Middle frontal gyrus (tissue), 1 donor: Measurements from ENCODE around the gene AJUBA.
"Not testable (repeated sequence)": the region's sequence is repeated elsewhere in the genome, so short reads cannot be mapped to it uniquely, and the experiment has no call there.

Source experiments
- DNase-seq: peaks from one replicate; pipeline ENCODE4 v3.0.0-alpha.2; 2015; ENCODE audit warnings: low spot score; ENCODE audit errors: extremely low spot score

The AJUBA gene

GRCh38 chr14:23006544-23007419, 24.4 kb upstream of the AJUBA start:
- DNase-seq = peak; percentile 98

DNA sequence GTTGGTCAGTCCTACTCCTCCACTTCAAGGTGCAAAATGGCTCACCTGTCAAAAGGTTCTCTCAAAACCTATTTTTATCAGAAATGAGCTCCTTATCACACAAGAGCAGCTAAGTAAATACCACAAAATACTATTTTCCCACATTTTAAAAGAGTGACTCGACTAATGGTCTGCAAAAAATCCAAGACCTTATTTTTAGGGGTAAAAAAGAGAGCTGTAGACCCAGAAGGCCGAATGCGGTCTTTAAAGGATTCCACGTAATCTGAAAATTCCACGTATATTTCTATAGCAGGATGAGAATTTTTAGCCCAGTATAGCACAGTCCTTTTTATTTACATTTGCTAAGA, 23.8 kb upstream of the AJUBA start:
- DNase-seq = no peak

DNA sequence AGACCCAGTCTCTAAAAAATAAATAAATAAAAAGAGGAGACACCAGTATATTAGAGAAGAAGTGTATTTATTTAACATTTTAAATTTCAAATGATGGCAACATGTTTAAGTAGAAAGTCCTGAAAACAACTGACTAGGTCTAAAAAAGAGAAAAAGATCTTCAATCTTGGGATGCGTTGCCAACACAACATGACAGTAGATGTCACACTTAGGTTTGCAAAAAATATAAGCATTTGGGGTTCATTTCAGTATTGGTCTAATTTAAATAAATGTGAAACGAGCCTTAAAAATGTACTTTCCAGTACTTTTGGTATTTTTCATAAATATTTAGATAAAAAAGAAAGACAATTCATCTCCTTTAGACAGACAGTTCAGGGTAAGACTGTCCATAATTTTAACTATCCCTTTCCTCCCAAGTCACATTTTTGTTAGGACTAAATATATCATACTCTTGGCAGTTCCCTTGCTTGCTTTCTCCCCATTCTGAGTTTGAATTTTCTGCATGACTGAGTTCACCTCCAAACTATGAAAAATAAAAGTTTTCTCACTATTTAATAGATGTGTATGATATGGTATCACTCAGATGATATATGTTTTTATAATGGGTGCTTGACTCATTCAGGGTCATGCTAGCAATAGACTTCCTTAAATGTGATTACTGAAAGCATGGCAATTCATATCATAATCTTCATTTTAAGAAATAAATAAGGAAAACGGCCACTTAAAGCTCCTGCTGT, 23.3 kb upstream of the AJUBA start:
- no peak for DNase-seq

DNA sequence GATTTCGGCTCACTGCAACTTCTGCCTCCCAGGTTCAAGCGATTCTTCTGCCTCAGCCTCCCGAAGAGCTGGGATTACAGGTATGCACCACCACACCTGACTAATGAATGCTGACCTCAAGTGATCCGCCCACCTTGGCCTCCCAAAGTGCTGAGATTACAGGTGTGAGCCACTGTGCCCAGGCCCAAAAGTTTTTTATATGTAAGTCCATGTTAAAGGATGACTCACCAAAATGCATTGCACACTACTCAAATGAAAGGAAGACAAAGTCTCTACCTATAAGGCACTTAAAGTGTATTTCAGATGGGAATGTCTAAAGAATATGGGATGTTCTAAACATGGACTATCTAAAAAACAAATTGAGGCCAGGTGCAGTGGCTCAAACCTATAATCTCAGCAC, 21.9 kb upstream of the AJUBA start:
- DNase-seq = not testable (repeated sequence)

DNA sequence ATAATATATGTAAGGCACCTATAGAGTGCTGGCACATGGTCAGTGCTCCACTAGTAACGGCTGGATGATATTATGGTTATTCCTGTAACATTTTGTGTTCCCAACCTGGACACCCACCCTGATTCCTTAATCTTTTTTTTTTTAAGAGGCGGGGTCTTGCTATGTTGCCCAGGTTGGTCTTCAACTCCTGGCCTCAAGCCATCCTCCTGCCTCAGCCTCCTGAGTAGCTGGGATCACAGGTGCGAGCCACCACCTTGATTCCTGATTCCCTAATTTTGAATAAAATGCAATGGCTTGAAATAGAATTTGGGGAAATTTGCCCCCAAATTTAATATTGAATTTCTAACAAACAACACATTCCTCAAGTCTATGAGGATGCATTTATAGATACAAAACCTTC, 20.2 kb upstream of the AJUBA start:
- DNase-seq = no peak

GRCh38 chr14:23000860-23001259, 18.5 kb upstream of the AJUBA start:
- DNase-seq = no peak

- no peak for DNase-seq
Measured at GRCh38 chr14:22998329-22999012, 16.1 kb upstream of the AJUBA start.

DNA sequence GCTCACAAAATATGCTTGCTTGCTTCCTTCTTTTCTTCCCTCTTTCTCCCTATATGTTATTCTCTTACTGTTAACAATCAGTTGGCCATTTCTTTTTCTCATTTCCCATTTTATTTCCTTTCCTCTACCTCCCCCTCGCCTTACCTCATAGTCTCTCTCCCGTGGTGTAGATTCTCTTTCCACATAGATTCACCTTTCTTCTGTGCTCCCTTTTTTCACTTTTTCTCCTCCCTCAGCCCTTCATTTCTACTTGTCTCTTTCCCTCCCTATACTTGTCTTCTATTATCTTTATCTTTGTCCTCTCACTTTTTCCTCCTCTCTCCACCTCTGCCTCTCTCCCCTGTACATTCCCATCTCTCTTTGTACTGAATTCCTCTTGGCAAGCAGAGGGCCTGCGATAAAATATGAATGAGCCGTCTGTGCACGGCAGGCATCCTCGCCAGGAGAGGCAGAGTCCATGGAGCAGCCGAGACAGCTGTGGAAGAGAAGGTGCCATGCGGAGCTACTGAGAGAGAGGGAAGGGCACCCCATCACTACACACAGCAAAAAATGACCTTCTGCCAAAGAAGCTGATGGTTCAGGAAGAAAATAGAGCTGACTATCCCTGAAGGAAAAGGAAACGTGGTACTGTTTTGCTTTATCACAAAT, 15.4 kb upstream of the AJUBA start:
- DNase-seq = no peak

DNA sequence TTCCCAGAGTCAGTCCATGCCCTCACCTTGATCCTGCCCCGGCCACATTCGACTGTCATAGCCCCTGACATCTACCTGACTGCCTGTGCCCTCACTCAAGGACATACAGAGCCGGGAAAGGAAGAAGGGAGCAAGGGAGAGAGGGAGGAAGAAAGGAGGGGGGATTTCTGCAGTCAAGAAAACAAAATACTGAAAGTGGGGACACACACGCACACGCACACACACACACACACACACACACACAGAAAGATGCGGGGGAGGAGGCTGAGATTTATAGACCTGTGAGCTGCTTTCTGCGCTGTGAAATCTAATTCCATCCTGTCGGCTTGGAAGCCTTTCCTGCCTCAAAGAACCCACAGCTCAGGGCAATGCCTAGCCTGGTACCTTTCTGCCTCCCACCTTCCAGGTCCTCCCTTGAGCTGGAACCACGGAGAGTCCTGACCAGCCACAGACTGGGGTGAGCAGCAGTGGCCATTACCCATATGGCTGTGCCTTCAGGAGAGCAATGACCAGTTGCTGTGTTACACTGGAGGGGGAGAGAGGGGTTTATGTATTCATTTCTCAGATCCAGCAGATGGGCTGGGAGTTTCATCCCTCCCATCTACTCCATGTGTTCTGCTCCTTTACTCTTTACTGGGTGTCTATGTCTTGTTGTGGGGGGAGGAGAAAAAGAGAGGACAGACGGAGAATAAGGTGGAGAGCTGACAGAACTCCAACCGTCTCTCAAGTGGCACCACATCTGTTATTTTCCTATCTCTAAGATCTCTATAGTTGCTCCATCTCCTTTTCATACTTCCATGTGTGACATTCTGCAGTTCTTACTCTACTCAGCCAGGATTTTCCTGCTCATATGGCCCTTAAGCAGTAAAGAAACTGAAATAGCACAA, 14.7 kb upstream of the AJUBA start:
- DNase-seq = no peak

DNA sequence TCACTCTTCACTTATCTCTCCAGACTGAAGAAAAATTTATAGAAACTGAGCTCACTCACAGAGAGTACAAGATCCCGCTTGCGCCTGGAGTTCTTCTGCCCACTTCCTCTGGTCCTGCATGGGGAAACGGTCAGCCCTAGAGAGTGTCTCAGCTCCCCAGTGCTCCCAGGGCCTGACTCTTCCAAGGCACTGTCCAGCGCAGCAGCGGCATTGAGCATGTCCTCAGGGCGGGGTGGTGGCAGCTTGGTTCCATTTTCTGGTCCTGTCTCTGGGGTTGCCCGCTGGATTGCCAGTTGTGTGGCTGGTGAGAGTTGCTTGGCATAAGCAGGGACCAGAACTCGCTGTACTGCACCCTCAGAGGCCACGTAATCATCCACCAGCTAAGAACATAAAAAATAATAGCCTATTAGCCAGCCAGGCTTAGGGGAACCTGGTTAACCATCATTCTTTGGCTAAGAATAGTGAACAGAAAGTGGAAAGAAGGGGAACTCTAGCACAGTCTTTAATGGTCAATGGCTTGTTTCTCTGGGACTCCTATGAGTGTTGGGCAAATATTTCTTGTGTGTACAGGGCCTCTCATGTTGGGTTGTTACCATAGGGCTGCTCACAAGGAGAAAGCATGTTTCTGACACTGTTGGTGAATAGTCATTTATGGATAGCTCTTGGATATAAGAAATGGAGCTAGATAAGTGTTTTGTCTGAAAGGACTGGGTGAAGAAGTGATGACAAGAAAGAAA, 13.7 kb upstream of the AJUBA start:
- no peak for DNase-seq

- no peak for DNase-seq
Measured at GRCh38 chr14:22994762-22995275, 12.5 kb upstream of the AJUBA start.

GRCh38 chr14:22993517-22993916, 11.2 kb upstream of the AJUBA start:
- no peak for DNase-seq

GRCh38 chr14:22991852-22992251, 9.5 kb upstream of the AJUBA start:
- DNase-seq = no peak

GRCh38 chr14:22987291-22987690, 4.9 kb upstream of the AJUBA start:
- DNase-seq = no peak

DNA sequence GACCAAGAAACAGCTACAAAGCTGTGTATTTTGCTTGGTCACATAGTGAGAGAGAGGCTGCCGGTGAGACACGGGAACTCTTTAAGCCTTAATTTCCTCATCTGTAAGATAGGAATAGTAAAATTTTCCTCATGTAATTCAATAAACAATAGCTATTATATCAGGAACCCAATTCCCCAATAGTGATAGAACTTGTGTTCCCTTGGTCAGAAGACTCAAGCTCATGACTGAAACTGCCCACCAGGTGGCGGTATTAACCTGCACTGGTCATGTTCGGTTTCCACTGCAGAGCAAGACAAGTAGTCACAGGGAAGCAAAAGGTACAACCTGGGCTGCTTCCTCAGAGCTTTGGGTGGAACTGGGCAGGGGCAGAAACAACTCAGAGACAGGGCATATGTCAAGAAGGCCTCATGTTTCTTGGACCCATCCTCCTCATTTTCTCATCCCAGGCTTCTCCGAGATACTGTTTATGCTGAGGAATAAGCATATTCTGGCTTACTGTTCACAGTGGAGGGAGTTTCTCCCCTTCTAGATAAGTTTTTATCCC, 4.2 kb upstream of the AJUBA start:
- peak; percentile 84 for DNase-seq

GRCh38 chr14:22985894-22986507, 3.6 kb upstream of the AJUBA start:
- DNase-seq = no peak

GRCh38 chr14:22984959-22985658, 2.8 kb upstream of the AJUBA start:
- DNase-seq = no peak

GRCh38 chr14:22981876-22982476, 375 bp downstream of the AJUBA start:
- no peak for DNase-seq
